Posterior vena cava (tissue), 2 donors: ENCODE measurements around the gene NRN1L. TPM values are rescaled to one million over a fixed set of nuclear protein-coding genes. Genes with fewer than 3 reads are reported as not detected.
A peak's percentile ranks its signal among the peaks of the same experiment; 100 is the strongest.
"Not testable (repeated sequence)": the region's sequence is repeated elsewhere in the genome, so short reads cannot be mapped to it uniquely, and the experiment has no call there.

ENCODE experiments used
- DNase-seq: peaks from one replicate; pipeline ENCODE4 v3.0.0-alpha.2; 2020; ENCODE audit warnings: low spot score
- intact Hi-C, 2 donors: fragments of 100-400 bp; cut with DNase I; formaldehyde crosslinking; loops; one replicate each; pipeline versions ENCODE4 v1.14.1 to v1.14.2; 2022 to 2023
- long read RNA-seq, 2 donors: library from polyadenylated mRNA; unstranded; transcript quantifications; one replicate each; pipeline ENCODE4 v2.0.0, GENCODE V29; 2020 to 2021
- total RNA-seq, 2 donors: library from RNA; stranded (reverse); fragmentation: NEBNext Ultra II Directional; extraction: Animal tissue kit (Norgen Biotek cat#: 25700); gene quantifications; one replicate each; pipeline ENCODE4 v1.2.1, GENCODE V29; 2021
- donor health status: DM: yes; HTN: yes; CAD: no.
- donor health status: DM: yes; HTN: yes; CAD: no.

NRN1L gene
- not detected for total RNA-seq
- long read RNA-seq, donor 1 = 0 reads
- long read RNA-seq, donor 2 = 0 reads

DNA sequence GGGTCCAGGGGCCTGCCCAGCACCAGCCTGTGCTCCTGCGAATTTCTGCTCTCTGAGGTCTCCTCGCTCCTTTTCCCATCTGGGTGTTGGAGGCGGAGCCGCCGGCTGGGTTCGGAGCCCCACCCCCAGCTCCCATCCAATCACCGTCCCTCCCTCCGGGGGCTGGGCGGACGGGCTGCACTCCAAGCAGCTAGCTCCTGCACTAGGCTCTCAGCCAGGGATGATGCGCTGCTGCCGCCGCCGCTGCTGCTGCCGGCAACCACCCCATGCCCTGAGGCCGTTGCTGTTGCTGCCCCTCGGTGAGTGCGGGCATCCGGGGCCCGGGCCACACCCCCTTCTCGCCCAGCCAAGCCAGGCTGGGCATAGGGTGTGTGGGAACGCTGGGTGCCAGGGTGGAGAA is at the start of gene NRN1L:
TSS of gene NRN1L (plus strand) at position 202 of the 400 bp plus-strand sequence. CDS start at position 221, 19 bp downstream.
- intact Hi-C loops = loop anchor here in 1 of 2 donors (5.0 kb wide), 1 partner anchor 43 kb away; no protein-coding TSS in a partner anchor
- peak; percentile 95 for DNase-seq

DNA sequence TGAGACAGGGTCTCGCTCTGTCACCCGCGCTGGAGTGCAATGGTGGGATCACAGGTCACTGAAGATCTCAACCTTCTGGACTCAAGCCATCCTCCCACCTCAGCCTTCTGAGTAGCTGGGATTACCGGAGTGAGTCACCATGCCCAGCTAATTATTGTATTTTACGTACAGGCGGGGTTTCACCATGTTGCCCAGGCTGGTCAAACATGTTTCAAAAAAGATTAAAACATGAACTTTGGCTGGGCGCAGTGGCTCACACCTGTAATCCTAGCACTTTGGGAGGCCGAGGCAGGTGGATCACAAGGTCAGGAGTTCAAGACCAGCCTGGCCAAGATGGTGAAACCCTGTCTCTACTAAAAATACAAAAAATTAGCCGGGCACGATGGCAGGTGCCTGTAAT is 47.5 kb upstream of the NRN1L start:
- intact Hi-C loops, DNase-seq: not testable (repeated sequence)

DNA sequence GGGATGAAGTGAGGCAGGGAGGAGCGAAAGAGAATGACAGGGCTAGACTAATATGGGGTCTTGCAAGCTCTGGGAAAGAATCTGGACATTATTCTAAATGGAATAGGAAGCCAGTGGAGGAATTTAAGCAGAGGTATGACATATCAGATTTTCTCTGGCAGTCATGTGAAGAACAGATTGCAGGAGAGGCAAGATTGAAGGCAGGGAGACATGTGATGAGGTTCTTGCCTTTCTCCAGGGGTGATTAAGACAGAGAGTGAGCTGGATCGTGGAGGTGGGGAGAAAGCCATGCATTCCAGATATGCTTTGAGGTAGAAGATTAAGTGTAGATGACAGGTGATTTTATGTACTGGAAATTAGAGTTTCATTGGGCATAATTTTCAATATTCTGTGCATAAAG is 46.9 kb upstream of the NRN1L start:
- no peak for DNase-seq
- intact Hi-C loops = no loop called here

DNA sequence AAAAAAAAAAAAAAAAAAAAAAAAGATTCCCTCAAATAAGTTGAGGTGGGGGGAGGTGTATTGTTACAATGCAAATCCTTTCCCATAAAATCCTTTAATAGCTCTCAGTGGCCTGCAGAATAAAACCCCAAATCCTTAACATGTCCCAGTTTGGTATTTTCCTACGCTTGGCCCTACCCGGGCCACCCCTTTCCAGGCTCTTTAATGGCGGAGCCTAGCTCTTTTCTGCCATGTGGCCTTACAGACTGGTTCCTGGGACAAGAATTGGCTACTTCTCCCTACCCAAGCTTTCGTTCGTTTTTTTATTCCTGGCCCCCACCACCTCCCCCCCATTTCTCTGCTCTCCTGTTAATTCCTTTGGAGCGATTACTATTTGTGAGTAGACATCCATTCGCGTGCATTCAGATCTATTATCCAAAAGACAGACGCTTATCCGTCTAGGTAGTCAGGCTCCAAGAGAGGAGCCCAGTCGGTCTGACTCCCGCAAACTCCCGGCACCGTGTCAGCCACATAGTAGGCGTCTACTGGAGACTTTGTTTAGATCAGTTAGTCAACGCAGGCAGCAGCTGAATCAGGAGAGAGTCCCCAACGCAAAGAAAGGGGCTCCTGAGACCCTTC is 43.4 kb upstream of the NRN1L start:
- intact Hi-C loops = no loop called here
- DNase-seq = no peak

DNA sequence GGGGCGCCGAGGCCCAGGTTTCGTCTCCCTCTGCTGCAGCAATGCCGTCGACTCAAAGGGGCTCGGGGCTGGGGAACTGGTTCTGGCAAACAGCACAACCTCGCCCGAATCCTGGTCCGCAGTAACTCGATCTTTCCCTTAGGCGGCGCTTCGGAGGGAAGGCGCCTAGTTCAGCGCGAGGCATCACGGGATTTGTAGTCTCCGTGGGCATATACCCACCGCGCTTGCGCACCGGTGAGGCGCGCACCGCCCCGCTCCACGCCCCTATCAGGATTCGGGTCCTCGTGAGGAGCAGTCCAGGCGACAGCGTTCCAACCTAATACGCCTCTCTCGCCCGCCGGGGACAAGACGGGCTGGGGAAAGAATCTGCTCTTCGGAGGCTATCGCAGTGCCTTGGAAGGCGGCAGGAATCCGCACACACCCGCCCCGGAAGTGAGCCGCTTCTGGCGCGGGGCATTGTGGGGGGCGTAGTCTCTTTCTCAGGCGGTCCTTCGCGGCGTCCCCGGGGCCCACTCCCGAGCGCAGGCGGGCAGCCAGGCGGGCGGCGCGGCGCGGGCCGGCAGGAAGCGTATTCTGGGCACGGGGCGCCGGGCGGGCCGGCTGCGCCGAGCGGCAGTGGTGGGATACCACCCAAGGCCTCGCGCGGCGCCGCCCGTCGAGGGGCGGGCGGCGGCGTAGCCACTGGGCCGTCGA is 42.7 kb upstream of the NRN1L start, which contains the start of gene THAP11:
TSS of gene THAP11 (plus strand) at position 505 of the 693 bp plus-strand sequence. CDS start 235 bp downstream, outside the sequence.
- intact Hi-C loops = no loop called here
- DNase-seq = peak; percentile 98

DNA sequence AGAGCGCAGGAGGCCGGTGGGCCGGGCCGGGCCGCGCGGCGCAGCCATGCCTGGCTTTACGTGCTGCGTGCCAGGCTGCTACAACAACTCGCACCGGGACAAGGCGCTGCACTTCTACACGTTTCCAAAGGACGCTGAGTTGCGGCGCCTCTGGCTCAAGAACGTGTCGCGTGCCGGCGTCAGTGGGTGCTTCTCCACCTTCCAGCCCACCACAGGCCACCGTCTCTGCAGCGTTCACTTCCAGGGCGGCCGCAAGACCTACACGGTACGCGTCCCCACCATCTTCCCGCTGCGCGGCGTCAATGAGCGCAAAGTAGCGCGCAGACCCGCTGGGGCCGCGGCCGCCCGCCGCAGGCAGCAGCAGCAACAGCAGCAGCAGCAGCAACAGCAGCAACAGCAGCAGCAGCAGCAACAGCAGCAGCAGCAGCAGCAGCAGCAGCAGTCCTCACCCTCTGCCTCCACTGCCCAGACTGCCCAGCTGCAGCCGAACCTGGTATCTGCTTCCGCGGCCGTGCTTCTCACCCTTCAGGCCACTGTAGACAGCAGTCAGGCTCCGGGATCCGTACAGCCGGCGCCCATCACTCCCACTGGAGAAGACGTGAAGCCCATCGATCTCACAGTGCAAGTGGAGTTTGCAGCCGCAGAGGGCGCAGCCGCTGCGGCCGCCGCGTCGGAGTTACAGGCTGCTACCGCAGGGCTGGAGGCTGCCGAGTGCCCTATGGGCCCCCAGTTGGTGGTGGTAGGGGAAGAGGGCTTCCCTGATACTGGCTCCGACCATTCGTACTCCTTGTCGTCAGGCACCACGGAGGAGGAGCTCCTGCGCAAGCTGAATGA is 42.0 kb upstream of the NRN1L start:
- peak; percentile 90 for DNase-seq
- intact Hi-C loops = no loop called here

DNA sequence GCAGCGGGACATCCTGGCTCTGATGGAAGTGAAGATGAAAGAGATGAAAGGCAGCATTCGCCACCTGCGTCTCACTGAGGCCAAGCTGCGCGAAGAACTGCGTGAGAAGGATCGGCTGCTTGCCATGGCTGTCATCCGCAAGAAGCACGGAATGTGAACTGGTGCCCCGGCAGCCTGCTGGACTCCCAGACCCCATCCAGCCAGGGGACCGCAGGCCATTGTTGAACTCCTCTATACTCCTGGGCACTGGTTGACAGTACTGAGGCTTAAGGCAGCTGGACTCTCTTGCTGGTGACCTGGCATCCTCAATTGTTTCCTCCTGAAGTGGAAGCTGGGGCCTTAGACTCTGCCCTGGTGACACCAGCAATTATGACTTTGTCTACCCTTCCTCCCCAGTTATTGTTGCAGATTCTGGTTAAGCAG is 41.3 kb upstream of the NRN1L start:
- intact Hi-C loops = no loop called here
- no peak for DNase-seq

DNA sequence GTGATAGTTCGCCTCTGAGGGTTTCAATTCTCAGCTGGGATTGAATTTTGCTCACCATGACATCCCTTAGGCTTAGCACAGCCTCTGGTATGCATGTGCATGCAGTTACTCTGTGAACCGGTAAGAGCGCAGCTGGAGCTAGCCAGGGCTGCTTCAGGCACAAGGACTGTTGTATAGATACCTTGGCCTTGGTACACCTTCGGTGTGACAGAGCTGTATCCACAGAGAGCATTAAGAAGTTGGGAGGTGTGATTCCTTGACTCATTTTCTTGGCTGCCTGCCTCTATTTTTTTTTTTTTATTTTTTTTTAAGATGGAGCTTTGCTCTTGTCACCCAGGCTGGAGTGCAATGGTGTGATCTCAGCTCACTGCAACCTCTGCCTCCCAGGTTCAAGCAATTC is 40.2 kb upstream of the NRN1L start:
- intact Hi-C loops = no loop called here
- DNase-seq = no peak

DNA sequence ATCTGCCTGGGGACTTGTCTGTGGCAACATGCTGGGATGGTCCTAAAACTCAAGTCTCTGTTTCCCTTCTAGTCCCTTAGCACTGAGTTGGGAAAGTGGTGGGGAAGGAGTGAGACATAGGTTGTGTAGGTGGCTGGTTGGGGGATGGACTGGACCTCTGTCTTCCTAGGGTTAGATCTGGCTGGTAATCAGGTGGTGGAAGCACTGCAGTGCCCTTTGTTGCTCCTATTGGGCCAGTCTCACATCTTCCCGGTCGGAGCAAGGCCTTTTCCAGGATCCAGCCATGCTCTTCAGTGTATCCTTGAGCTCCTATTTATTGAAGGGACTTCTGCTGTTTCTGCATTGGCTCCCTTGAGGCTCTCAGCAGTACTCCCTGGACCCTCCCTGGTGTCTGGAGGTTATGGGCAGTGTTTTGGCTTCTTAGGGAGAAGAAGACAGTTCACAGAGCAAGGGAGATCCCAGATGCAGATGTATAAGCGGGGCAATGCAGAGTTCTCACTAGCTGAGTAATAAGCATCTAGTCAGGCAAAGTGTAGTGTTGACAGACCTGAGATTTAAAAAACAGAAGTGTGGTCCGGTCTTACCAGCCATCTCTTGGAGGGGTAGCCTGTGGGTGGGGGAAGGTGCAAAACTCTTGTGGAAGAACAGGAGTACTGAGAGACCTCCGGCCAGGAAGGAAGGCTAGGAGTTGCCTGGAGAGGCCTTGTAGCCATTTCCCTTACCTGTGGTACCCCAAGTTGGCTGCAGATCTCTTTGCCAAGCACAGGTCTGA is 39.2 kb upstream of the NRN1L start:
- DNase-seq = no peak
- intact Hi-C loops = no loop called here

DNA sequence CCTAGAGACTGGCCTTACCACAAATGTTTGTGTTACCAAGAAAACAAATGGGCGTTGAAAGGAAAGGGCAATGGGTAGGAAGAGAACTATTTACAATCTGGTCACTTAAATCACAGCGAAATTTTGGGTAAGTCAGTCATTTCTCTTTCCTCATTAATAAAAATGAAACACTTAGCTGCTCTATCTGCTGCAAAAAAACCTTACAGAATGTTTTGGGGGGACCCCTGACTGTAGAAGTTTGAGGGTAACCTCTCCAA is 38.7 kb upstream of the NRN1L start:
- intact Hi-C loops = no loop called here

DNA sequence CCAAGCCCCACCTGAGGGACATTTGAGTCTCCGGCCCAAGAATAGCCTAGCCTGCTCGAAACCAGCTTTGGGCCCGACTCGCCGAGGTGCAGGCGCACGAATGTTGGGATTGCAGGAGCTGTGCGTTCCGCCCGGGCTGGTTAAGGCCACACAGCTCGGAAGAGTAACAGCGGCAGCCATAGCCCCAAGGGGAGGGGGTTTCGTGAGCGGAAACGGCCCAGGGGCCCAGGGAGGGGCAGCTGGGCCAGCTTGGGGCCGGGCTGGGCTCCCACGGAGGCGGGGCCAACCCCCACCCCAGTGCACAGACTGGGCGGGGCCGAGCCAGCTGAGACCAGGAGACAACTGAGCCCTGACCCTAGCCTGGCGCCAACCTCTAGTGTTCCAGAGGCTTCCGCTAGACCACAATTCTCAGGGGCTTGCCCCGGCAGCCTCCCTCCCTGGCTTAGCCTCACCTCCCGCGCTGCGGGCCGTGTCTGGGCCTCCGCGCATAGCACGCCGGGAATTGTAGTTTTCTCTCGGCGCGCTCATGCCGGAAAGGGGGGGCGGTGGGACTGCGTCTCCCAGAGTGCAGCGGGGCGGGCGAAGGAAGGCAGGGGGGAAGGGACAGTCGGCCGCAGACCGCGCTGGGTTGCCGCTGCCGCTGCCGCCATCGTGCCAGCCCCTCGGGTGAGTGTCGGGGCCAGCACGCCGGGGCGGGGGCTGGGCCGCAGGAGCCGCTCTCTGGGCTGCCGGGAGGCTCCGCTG is 38.2 kb upstream of the NRN1L start, which contains the start of gene NUTF2:
TSS of gene NUTF2 (plus strand) at position 614 of the 744 bp plus-strand sequence. CDS start 18,198 bp downstream, outside the sequence.
- peak; percentile 99 for DNase-seq
- intact Hi-C loops = no loop called here

More for the DNA sequence above, 38.7 kb upstream of the NRN1L start:
- DNase-seq = no peak

DNA sequence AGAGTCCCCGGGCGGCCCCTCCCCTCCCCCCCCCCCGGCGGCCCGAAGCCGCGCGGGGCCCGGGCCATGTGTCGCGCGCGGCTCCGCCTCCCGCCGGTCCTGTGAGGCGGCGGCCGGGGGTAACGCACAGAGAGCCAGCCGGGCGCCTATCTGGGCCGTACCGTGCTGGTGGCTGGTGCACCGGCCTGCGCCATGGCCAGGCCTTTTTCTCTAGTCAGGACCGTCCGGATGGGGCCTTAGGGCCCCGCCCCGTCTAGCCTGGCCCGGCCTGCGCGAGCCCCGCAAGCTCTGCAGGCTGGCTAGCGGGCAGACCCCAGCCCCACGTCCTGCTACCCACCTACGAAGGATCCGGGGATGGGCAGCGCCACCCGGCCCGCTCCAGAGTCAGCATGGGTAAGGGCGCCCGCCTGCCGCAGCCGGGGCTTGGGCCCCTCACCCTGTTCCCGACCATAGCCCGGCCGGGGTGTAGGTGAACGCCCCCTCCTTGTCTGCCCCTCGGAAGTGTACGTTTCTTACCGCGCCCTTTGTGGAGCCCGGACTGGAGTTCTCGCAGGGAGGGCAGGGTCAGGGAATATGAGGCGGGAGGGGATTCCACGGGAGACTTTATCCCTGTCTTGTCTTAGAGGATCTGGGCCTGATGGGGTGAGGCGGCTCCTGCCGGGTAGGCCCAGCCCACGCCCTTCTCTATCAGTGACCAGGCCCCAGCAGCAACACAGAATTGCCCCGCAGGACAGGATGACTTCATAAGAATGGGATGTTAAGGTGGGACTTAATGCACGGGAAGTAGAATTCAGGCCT is 37.4 kb upstream of the NRN1L start, which contains the start of gene CENPT:
TSS of gene CENPT (minus strand) at position 630 of the 798 bp plus-strand sequence. CDS start 13,834 bp downstream, outside the sequence.
- peak; percentile 90 for DNase-seq

DNA sequence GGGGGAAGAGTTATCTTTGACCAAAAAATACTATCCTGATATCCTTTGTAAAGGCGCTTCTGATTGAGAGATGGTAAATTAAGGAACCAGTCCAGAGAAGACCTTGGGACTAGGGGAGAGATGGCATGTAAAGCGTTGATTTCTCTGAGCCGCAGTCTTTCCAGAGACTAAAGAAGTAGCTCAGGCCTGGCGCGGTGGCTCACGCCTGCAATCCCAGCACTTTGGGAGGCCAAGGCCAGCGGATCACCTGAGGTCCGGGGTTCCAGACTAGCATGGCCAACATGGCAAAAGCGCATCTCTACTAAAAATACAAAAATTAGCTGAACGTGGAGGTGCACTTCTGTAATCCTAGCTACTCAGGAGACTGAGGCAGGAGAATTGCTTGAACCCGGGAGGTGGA is 36.6 kb upstream of the NRN1L start:
- intact Hi-C loops = no loop called here

More for the DNA sequence above, 37.4 kb upstream of the NRN1L start, which contains the start of gene CENPT:
- intact Hi-C loops = no loop called here

DNA sequence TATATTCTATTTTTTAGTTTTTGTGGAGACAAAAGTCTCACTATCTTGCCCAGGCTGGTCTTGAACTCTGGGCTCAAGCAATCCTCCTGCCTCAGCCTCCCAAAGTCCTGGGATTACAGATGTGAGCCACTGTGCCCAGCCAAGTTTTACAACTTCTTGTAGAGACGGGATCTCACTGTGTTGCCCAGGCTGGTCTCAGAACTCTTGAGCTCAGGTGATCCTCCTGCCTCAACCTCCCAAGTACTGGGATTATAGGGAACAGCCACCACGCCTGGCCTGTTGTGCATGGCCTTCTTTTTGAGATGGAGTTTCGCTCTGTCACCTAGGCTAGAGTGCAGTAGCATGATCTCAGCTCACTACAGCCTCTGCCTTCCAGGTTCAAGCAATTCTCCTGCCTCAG is 31.0 kb upstream of the NRN1L start:
- DNase-seq = no peak
- intact Hi-C loops = no loop called here

More for the DNA sequence above, 36.6 kb upstream of the NRN1L start:
- DNase-seq = no peak

DNA sequence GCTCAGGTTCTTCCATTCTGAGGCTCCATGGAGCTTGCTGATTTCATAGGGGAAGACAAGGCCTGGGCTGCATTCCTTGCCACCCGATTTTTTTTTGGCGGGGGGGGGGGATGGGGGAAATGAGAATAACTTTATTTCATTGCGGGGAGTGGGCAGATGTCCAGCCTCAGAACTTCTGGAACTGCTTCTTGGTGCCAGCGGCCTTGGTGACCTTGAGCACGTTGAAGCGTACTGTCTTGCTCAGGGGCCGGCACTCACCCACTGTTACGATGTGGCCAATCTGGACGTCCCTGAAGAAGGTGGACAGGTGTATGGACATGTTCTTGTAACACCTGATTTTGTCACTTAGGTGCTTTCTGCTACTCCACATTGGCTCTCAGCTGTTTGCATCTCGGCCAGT is 28.9 kb upstream of the NRN1L start:
- intact Hi-C loops = no loop called here
- no peak for DNase-seq

DNA sequence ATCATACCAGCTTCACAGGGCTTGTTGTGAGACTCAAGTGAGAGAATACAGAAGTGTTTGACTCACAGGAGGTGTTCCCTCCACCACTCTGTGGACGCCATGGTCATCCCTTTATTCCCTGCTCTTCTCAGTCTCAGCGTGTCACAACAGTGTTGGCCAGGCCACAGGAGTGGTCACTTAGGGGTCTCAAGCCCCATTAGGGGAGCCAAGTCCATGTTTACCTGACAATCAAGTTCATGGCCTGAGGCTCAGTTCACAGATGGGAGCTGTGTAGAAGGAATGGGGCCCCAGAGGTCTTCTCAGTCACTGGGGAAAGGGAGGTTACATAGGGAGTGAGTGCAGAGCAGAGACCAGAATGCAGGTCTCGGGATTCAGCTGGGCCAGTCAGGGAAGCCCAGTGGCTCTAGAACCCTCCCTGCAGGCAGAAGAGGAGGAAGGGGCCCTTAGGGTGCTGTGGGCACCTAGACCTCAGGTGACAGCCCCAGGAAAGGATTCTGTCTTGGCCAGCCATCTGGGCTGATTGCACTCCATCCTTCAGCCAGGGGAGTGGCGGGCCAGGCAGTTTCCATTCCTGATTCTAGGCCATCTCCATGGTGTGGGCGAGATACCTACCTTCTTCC is 27.6 kb upstream of the NRN1L start:
- intact Hi-C loops = no loop called here
- no peak for DNase-seq

DNA sequence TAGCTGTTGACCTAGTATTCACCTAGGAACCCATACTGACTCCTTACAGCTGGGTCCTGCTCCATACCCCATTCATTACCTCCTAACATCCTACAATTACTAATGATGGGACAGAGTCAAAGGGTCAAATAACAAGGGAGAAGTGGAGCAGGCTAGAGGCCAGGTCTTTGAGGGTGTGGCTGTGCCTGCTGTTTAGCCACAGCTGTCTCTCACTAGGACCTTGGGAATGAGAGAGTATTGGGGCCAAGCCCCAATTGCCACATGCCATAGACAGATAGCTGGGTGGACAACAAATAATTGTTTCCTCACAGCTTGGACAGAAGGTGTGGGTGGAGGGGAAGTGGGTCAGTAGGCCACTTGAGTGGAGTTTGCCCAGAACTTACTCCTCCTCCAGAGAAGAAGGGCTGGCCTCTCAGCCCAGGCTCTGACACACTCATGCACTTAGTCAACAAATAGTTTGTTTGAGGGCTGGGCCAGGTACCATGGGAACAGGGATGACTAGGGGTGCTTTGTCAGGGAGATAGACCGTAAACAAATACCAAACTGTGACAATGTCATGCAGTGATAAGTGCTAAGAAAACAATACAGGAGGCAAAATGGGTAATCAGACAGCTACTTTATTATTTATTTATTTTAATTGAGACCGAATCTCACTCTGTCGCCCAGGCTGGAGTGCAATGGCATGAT is 27.0 kb upstream of the NRN1L start:
- peak; percentile 95 for DNase-seq
- intact Hi-C loops = no loop called here
